GM10248 (cell line): ENCODE measurements around the gene TSPAN14.

ENCODE experiments used
- CTCF ChIA-PET: fragments of 300-600 bp; sonication (Branson Sonifier 250); formaldehyde crosslinking; extraction: SDS; loops from one replicate; lab custom pipeline; 2021; ENCODE audit warnings: antibody characterized with exemption; lab: Yijun Ruan, JAX
- POLR2A ChIA-PET: fragments of 350-650 bp; sonication (Branson Sonifier 250); formaldehyde crosslinking; extraction: SDS; loops from one replicate; lab custom pipeline; 2020; ENCODE audit warnings: antibody characterized with exemption; lab: Yijun Ruan, JAX
- DNase-seq: peaks from one replicate; pipeline ENCODE4 v3.0.0; 2012; ENCODE audit errors: extremely low spot score
- TF ChIP-seq, protein P1 (sequence below): IDR thresholded peaks from 2 replicates; pipeline ENCODE4 v1.5.1; 2012; ENCODE audit warnings: mild to moderate bottlenecking, low read depth; ENCODE audit errors: extremely low read depth, missing control alignments, control extremely low read depth

TSPAN14 gene

DNA sequence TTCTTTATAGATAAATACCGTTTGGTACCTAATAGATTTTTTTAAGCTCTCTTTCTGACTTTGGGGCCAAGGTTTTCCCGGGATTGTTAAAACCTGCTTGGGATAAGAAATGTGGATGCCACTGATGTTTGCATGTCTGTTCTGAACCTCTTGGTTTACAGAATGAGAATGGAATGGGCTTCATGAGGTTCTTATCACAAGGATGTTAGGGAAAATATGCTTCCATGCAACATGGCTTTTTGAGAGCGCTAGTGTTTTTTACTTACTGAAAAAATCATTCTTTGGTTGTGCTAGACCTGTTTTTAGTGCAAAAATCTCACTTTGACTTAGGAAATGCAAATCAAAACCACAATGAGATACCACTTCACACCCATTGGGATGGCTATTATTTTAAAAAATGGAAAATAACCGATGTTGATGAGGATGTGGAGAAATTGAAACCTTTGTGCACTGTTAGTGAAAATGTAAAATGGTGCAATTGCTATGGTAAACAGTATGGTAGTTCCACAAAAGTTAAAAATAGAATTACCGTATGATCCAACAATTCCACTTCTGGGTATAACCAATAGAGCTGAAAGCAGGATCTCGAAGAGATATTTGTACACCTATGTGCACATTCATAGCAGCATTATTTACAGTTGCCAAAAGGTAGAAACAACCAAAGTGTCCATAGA, 38.9 kb downstream of the TSPAN14 start:
- POLR2A ChIA-PET = interaction anchor here (0.6 kb wide), 1 partner anchor 1655 kb away, joined by 3 read pairs; no protein-coding TSS in a partner anchor
- CTCF ChIA-PET = interaction anchor here (1.1 to 3.5 kb wide), 6 partner anchors 9 to 110 kb away, joined by 3 to 42 read pairs (median 4); no protein-coding TSS in a partner anchor
- TF ChIP-seq, protein P1, sequence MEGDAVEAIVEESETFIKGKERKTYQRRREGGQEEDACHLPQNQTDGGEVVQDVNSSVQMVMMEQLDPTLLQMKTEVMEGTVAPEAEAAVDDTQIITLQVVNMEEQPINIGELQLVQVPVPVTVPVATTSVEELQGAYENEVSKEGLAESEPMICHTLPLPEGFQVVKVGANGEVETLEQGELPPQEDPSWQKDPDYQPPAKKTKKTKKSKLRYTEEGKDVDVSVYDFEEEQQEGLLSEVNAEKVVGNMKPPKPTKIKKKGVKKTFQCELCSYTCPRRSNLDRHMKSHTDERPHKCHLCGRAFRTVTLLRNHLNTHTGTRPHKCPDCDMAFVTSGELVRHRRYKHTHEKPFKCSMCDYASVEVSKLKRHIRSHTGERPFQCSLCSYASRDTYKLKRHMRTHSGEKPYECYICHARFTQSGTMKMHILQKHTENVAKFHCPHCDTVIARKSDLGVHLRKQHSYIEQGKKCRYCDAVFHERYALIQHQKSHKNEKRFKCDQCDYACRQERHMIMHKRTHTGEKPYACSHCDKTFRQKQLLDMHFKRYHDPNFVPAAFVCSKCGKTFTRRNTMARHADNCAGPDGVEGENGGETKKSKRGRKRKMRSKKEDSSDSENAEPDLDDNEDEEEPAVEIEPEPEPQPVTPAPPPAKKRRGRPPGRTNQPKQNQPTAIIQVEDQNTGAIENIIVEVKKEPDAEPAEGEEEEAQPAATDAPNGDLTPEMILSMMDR = no peak
- DNase-seq = no peak

DNA sequence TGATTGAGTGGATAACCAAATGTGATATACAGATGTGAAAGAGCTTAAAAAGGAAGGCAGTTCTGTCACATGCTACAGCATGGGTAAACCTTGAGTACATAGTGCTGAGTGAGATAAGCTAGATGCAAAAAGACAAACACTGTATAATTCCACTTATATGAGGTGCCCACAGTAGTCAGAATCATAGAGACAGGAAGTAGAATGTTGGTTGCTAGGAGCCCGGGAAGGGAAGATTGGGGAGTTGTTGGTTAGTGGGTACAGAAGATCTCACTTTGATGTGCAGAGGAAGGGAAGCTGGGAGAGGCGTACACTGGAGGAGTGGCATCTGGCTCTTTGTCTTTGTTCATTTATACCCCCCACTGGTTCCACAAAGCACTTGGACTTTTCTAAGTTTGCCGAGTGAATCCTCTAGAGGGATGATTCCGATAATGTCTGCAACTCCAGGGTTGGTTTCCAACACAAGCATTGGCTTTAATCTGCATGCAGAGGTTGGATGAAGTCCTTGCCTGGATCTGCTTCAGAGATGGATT, 39.5 kb downstream of the TSPAN14 start:
- ChIA-PET CTCF (interaction anchor here (1.1 to 3.5 kb wide), 5 partner anchors 10 to 111 kb away, joined by 3 to 42 read pairs (median 3); no protein-coding TSS in a partner anchor), POLR2A (no interaction called here)
- no peak for DNase-seq
- TF ChIP-seq, protein P1 = no peak

DNA sequence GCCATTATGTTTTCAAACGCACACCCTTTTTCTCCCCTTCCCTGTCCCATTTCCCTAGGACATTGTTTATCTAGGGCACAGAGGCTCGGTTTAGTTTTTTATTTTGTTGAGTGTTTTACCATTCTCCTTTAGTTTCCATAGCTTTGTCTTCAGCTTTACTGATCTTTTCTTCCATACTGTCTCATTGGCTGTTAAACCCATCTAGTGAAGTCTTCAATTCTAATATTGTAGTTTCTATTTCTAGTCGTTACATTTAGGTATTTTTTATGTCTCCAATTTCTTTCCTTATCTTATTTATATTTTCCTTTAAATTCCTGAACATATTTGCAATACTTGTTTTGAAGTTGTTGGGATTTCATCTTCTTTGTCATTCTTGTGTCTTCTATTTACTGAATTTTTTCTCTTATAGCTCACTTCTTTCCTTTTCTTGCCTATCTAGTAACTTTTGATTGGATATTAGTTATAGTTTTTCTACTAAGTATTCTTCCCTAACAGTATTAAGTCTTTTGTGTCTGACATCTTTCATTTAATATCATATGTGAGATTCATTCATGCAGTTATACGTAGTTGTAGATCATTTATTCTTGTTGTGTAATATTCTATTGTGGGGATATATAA, 42.6 kb downstream of the TSPAN14 start:
- ChIA-PET POLR2A (no interaction called here), CTCF (interaction anchor here (1.3 to 27.0 kb wide), 5 partner anchors 9 to 43 kb away, joined by 3 to 1060 read pairs (median 12); partner anchors contain the start of gene TSPAN14)
- TF ChIP-seq, protein P1 = no peak
- no peak for DNase-seq

DNA sequence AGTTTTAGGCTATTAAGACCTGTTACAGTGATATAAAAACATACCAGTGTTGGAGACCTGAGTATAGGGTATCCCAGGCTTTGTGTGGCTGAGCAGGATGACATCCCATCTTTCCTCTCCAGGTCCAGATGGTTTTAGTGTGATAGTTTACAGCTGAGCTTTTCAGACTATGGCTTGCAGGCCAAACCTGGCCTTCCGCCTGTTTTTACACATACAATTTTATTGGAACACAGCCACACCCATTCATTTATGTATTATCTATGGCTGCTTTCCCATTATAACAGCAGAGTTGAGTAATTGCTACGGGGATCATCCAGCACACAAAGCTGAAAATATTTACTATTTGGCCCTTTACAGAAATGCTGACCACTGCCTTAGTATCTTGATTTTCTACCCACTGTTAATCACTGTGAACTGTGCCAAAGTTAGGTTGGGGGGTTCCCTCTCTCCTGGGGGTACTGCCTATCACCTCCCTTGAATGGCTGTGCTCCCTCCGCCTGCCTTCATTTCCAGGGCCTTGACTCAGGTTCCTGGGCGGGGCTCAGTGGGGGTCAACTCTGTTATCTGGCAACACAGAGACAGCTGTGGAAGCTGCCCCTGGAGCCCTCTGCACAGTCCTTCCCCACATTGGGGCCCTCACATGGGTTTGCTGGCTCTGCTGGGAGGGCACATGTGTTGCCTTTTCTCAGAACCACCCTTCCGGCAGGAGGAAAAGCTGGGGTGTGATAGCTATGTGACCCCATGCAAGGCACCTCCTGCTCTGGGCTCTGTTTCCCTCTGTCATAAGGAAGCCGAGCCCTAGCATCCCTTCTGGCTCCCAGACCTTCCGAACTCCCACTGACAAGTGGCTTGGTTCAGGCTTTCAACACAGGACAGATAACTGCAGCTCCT, 43.3 kb downstream of the TSPAN14 start:
- TF ChIP-seq, protein P1 = no peak
- DNase-seq = no peak
- CTCF ChIA-PET = interaction anchor here (1.3 to 27.0 kb wide), 6 partner anchors 8 to 44 kb away, joined by 3 to 1060 read pairs (median 14); partner anchors contain the start of gene TSPAN14
- POLR2A ChIA-PET = no interaction called here

DNA sequence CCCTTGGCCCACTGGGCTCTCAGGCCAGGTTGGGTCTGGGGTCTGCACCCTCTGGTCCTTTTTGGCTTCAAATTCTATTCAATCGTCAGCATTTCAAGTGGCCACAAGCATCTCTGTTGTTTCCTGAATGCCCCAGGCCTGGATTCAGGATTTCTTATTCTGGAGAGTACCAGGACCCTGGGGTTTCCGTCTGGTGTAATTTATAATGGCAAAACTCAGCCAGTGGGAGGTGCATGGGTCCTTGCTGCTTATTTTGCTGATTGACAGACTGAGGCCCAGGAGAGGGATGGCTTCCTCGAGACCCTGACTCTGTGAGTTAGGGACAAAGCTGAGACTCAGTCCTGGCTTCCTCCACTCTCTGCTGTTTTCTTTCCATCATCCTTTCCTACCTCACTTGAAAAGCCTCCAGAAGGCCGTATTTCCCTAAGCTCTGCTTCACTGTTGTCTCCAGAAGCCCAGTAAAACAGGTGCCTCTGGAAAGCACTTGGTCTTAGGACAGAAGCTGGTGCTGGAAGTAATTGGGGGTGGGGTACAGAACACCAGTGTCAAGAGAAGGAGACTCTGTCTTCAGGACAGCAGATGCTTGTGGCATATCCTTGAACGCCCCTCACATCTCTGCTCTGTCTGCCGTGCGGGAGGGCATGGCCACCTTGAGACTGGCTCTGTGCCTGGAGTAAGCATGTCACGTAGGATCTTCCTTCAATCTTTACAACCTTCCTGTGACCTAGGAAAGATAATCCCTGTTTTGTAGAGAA, 44.1 kb downstream of the TSPAN14 start:
- ChIA-PET CTCF (interaction anchor here (1.2 to 27.0 kb wide), 8 partner anchors 7 to 164 kb away, joined by 3 to 1060 read pairs (median 14); partner anchors contain the start of gene TSPAN14), POLR2A (no interaction called here)
- DNase-seq = no peak
- TF ChIP-seq, protein P1 = no peak
